Stimulated activated naive B cell treated with anti-CD40 and anti-IgM and Interleukin-4, amounts not matched to agents 10 μg/mL and 1 μg/mL and 100 μg/mL, for 72 hours (primary cell): Measurements from ENCODE around the gene TMEM69.
"Not testable (repeated sequence)": the region's sequence is repeated elsewhere in the genome, so short reads cannot be mapped to it uniquely, and the experiment has no call there.

Source experiments
- ATAC-seq, 2 donors: fragments of 150-1000 bp; cut with Tn5 transposase; replicated peaks; 2 replicates each; pipeline ENCODE4 v1.10.0; 2021; ENCODE audit warnings: moderate library complexity in 1 of 2
- DNase-seq: peaks from one replicate; pipeline ENCODE4 v3.0.0; 2021
- H3K27ac Mint-ChIP-seq: one replicate; pipeline ENCODE4 v1.8.0; 2022; ENCODE audit warnings: mild to moderate bottlenecking, mixed read lengths
- H3K27me3 Mint-ChIP-seq, 2 donors: one replicate each; pipeline ENCODE4 v1.8.0; 2022; ENCODE audit warnings: mixed read lengths in 2 of 2
- H3K36me3 Mint-ChIP-seq, 2 donors: one replicate each; pipeline ENCODE4 v1.8.0; 2022; ENCODE audit warnings: mixed read lengths in 2 of 2, mild to moderate bottlenecking in 1 of 2
- H3K4me1 Mint-ChIP-seq, 2 donors: one replicate each; pipeline ENCODE4 v1.8.0; 2022; ENCODE audit warnings: mixed read lengths in 2 of 2, mild to moderate bottlenecking in 1 of 2
- H3K4me3 Mint-ChIP-seq, 2 donors: one replicate each; pipeline ENCODE4 v1.8.0; 2022; ENCODE audit warnings: mild to moderate bottlenecking in 2 of 2, mixed read lengths in 2 of 2, moderate library complexity in 1 of 2
- H3K9me3 Mint-ChIP-seq, 2 donors: one replicate each; pipeline ENCODE4 v1.8.0; 2022; ENCODE audit warnings: mixed read lengths in 2 of 2, mild to moderate bottlenecking in 1 of 2

TMEM69 gene

GRCh38 chr1:45687014-45687753, 797 bp upstream of the TMEM69 start:
- Mint-ChIP-seq H3K27me3 (no peaks in the 10 kb centered on the region), H3K27ac (peak overlapping the region; percentile 98), H3K9me3 (no peaks in the 10 kb centered on the region), H3K4me3 (peak overlapping the region; percentile 96 to 99), H3K4me1 (peaks cover 10 to 45% of the 10 kb centered on the region in 2 donors), H3K36me3 (peaks cover 18 to 35% of the 10 kb centered on the region in 2 donors)
- DNase-seq: peak; percentile 97
- peak; percentile 86 to 88 for ATAC-seq

GRCh38 chr1:45693811-45694210, 5.8 kb downstream of the TMEM69 start:
- not testable (repeated sequence) for H3K9me3 Mint-ChIP-seq, ATAC-seq, DNase-seq, H3K27me3 Mint-ChIP-seq, H3K27ac Mint-ChIP-seq, H3K4me3 Mint-ChIP-seq
- peaks cover 17 to 30% of the 10 kb centered on the region in 2 donors for H3K36me3 Mint-ChIP-seq
- H3K4me1 Mint-ChIP-seq: peaks cover 3 to 18% of the 10 kb centered on the region in 2 donors

- ATAC-seq: no peak
- Mint-ChIP-seq H3K36me3 (peaks cover 17 to 30% of the 10 kb centered on the region in 2 donors), H3K27me3 (no peaks in the 10 kb centered on the region), H3K9me3 (no peaks in the 10 kb centered on the region), H3K4me3 (no peak overlapping the region), H3K27ac (no peak overlapping the region), H3K4me1 (peaks cover 3 to 12% of the 10 kb centered on the region in 2 donors)
- no peak for DNase-seq
These were observed 6.8 kb downstream of the TMEM69 start for GRCh38 chr1:45694823-45695222.

GRCh38 chr1:45704637-45705036, 16.7 kb downstream of the TMEM69 start:
- no peak for ATAC-seq
- H3K9me3 Mint-ChIP-seq: peaks cover 4 to 7% of the 10 kb centered on the region in 2 donors
- H3K4me1 Mint-ChIP-seq: no peaks in the 10 kb centered on the region
- peaks cover 33 to 35% of the 10 kb centered on the region in 2 donors for H3K36me3 Mint-ChIP-seq
- no peak for DNase-seq
- H3K4me3 Mint-ChIP-seq: no peak overlapping the region
- no peaks in the 10 kb centered on the region for H3K27me3 Mint-ChIP-seq
- H3K27ac Mint-ChIP-seq: no peak overlapping the region

- no peak for ATAC-seq
- peaks cover 12 to 17% of the 10 kb centered on the region in 2 donors for H3K36me3 Mint-ChIP-seq
- H3K27ac Mint-ChIP-seq: no peak overlapping the region
- no peaks in the 10 kb centered on the region for H3K27me3 Mint-ChIP-seq
- DNase-seq: no peak
- no peaks in the 10 kb centered on the region for H3K4me1 Mint-ChIP-seq
- no peak overlapping the region for H3K4me3 Mint-ChIP-seq
- H3K9me3 Mint-ChIP-seq: no peaks in the 10 kb centered on the region
These were observed 25.7 kb downstream of the TMEM69 start for GRCh38 chr1:45713711-45714110.

GRCh38 chr1:45716700-45717099, 28.7 kb downstream of the TMEM69 start:
- Mint-ChIP-seq H3K4me1 (no peaks in the 10 kb centered on the region), H3K4me3 (no peak overlapping the region), H3K9me3 (no peaks in the 10 kb centered on the region), H3K27ac (no peak overlapping the region), H3K27me3 (no peaks in the 10 kb centered on the region), H3K36me3 (peaks cover 4 to 10% of the 10 kb centered on the region in 2 donors)
- ATAC-seq: no peak
- no peak for DNase-seq

- H3K4me3 Mint-ChIP-seq, H3K27me3 Mint-ChIP-seq, H3K27ac Mint-ChIP-seq, H3K9me3 Mint-ChIP-seq, H3K4me1 Mint-ChIP-seq, H3K36me3 Mint-ChIP-seq, ATAC-seq, DNase-seq: not testable (repeated sequence)
These were observed 29.4 kb downstream of the TMEM69 start for GRCh38 chr1:45717386-45717785.

- ATAC-seq (no peak), DNase-seq (no peak)
- no peaks in the 10 kb centered on the region for H3K4me1 Mint-ChIP-seq
- H3K27me3 Mint-ChIP-seq: no peaks in the 10 kb centered on the region
- H3K36me3 Mint-ChIP-seq: peaks cover 4% of the 10 kb centered on the region in 2 donors
- no peaks in the 10 kb centered on the region for H3K9me3 Mint-ChIP-seq
- no peak overlapping the region for H3K4me3 Mint-ChIP-seq
- H3K27ac Mint-ChIP-seq: no peak overlapping the region
These were observed 30.3 kb downstream of the TMEM69 start for GRCh38 chr1:45718289-45718688.

- Mint-ChIP-seq H3K27me3 (no peaks in the 10 kb centered on the region), H3K27ac (no peak overlapping the region), H3K4me1 (no peaks in the 10 kb centered on the region), H3K4me3 (no peak overlapping the region), H3K9me3 (no peaks in the 10 kb centered on the region), H3K36me3 (peaks cover 3 to 4% of the 10 kb centered on the region in 2 donors)
- DNase-seq: no peak
- no peak for ATAC-seq
These were observed 33.2 kb downstream of the TMEM69 start for GRCh38 chr1:45721207-45721606.

- DNase-seq: no peak
- Mint-ChIP-seq H3K36me3 (peaks cover 3 to 4% of the 10 kb centered on the region in 2 donors), H3K27me3 (no peaks in the 10 kb centered on the region), H3K9me3 (no peaks in the 10 kb centered on the region), H3K27ac (no peak overlapping the region), H3K4me3 (no peak overlapping the region), H3K4me1 (no peaks in the 10 kb centered on the region)
- no peak for ATAC-seq
These were observed 34.8 kb downstream of the TMEM69 start for GRCh38 chr1:45722809-45723208.

- H3K27me3 Mint-ChIP-seq: no peaks in the 10 kb centered on the region
- no peaks in the 10 kb centered on the region for H3K9me3 Mint-ChIP-seq
- H3K27ac Mint-ChIP-seq: no peak overlapping the region
- no peak for ATAC-seq
- DNase-seq: no peak
- H3K4me1 Mint-ChIP-seq: no peaks in the 10 kb centered on the region
- H3K4me3 Mint-ChIP-seq: no peak overlapping the region
- peaks cover under 1 to 4% of the 10 kb centered on the region in 2 donors for H3K36me3 Mint-ChIP-seq
These were observed 35.4 kb downstream of the TMEM69 start for GRCh38 chr1:45723248-45723930.

GRCh38 chr1:45726007-45726406, 38.0 kb downstream of the TMEM69 start:
- not testable (repeated sequence) for H3K4me1 Mint-ChIP-seq, H3K27me3 Mint-ChIP-seq, H3K9me3 Mint-ChIP-seq, ATAC-seq, H3K4me3 Mint-ChIP-seq, H3K27ac Mint-ChIP-seq, H3K36me3 Mint-ChIP-seq, DNase-seq

- Mint-ChIP-seq H3K4me3 (no peak overlapping the region), H3K36me3 (peaks cover 4 to 5% of the 10 kb centered on the region in 2 donors), H3K27me3 (no peaks in the 10 kb centered on the region), H3K27ac (no peak overlapping the region), H3K9me3 (no peaks in the 10 kb centered on the region), H3K4me1 (peaks cover 11 to 12% of the 10 kb centered on the region in 2 donors)
- DNase-seq (no peak), ATAC-seq (peak in 1 of 2 donors; percentile 27)
These were observed 42.2 kb downstream of the TMEM69 start for GRCh38 chr1:45730075-45730779.

GRCh38 chr1:45730780-45731319, 42.9 kb downstream of the TMEM69 start:
- ATAC-seq: peak; percentile 60 to 65
- H3K4me3 Mint-ChIP-seq: no peak overlapping the region
- peaks cover 4 to 5% of the 10 kb centered on the region in 2 donors for H3K36me3 Mint-ChIP-seq
- H3K27me3 Mint-ChIP-seq: no peaks in the 10 kb centered on the region
- no peak for DNase-seq
- H3K27ac Mint-ChIP-seq: no peak overlapping the region
- peaks cover 11 to 12% of the 10 kb centered on the region in 2 donors for H3K4me1 Mint-ChIP-seq
- H3K9me3 Mint-ChIP-seq: no peaks in the 10 kb centered on the region
